GM21367 (cell line): ENCODE measurements around the gene PP2D1.
"Not testable (repeated sequence)": the region's sequence is repeated elsewhere in the genome, so short reads cannot be mapped to it uniquely, and the experiment has no call there.

ENCODE experiments used
- ATAC-seq: cut with Tn5 transposase; IDR thresholded peaks from one replicate; pipeline ENCODE4 v1.9.1; 2021; ENCODE audit not compliant: unreplicated experiment

The PP2D1 gene

GRCh38 chr3:19972054-19972453 is 40.0 kb downstream of the PP2D1 start:
- no peak for ATAC-seq

GRCh38 chr3:19970327-19970726 is 41.7 kb downstream of the PP2D1 start:
- no peak for ATAC-seq

DNA sequence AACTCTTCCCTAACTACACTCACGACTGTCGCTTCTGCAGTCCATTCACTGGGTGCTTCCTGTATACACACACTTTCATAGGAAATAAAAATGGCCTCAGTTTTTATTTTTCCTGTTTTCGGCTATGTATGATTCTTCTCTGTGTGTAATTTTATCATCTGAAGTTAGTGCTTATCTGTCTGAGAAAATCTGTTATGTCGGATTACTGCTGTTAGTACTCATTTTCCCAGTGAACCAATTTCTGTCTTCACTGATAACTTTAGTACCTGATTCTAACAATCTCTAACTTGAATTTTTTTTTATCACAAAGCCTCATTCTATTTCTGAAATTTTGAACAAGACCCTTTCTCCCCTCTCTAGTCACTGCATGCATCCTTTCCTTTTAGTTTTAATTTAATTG is 44.3 kb downstream of the PP2D1 start:
- ATAC-seq, result no peak

GRCh38 chr3:19967208-19967607 is 44.9 kb downstream of the PP2D1 start:
- ATAC-seq, result no peak

- no peak for ATAC-seq
These were observed 50.1 kb downstream of the PP2D1 start for GRCh38 chr3:19961960-19962359.

GRCh38 chr3:19960696-19961095 is 51.4 kb downstream of the PP2D1 start:
- no peak for ATAC-seq

DNA sequence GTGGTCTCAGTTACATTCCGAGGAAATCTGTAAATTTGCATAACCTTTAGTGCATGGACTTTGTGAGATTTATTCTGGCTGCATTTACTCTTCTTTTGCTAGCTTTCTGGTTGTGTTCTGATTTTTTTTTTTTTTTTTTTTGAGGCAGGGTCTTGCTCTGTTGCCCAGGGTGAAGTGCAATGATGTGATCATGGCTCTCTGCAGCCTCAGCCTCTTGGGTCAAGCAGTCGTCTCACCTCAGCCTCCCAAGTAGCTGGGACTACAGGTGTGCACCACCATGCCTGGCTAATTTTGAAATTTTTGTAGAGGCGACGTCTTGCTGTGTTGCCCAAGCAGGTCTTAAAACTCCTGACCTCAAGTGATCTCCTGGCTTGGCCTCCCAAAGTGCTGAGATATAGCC is 52.6 kb downstream of the PP2D1 start:
- no peak for ATAC-seq

GRCh38 chr3:19957354-19957753 is 54.7 kb downstream of the PP2D1 start:
- not testable (repeated sequence) for ATAC-seq

DNA sequence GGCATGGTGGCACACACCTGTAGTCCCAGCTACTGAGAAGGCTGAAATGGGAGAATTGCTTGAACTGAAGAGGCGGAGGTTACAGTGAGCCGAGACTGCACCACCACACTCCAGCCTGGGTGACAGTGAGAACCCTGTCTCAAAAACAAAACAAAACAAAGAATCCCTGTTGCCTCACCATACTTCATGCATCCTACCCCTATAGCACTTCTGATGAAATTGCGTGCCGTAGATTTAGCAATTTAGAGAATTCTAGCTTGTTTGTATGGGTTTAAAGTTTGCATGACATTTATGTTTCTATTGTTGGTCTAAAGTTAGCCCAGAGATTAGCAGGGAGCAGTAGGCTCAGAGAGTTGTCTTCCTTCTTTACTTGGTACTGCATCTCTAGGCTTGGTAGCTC is 57.4 kb downstream of the PP2D1 start:
- no peak for ATAC-seq

- no peak for ATAC-seq
These were observed 61.7 kb downstream of the PP2D1 start for GRCh38 chr3:19950316-19950715.

- no peak for ATAC-seq
These were observed 63.9 kb downstream of the PP2D1 start for GRCh38 chr3:19948226-19948591.

- ATAC-seq, result peak; percentile 15
These were observed 64.4 kb downstream of the PP2D1 start for GRCh38 chr3:19947549-19948225.

- ATAC-seq, result peak; percentile 95
These were observed 65.1 kb downstream of the PP2D1 start, which contains the start of gene RAB5A for GRCh38 chr3:19946832-19947548. Gene RAB5A, plus strand, starts transcription at chr3:19947097. Its CDS starts 3,802 bp downstream, at chr3:19950899.

- no peak for ATAC-seq
These were observed 65.9 kb downstream of the PP2D1 start for GRCh38 chr3:19945969-19946831.

- ATAC-seq, result no peak
These were observed 66.5 kb downstream of the PP2D1 start for GRCh38 chr3:19945534-19945933.

- ATAC-seq, result no peak
These were observed 71.4 kb downstream of the PP2D1 start for GRCh38 chr3:19940643-19941042.

DNA sequence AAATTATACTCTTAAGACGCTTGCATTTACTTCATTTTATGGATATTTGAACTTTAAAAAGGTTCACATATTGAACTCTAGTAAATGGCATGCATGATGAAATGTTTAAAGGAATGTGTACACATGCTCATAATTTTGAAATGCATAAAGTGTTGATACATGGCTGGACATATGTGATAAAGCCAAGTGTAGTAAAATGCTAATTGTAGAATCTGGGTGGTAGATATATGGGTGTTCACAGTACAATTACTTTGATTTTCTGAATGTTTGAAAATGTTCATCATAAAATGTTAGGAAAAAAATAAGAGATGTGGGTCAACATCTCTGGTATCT is 73.8 kb downstream of the PP2D1 start:
- ATAC-seq, result no peak

- no peak for ATAC-seq
These were observed 74.4 kb downstream of the PP2D1 start for GRCh38 chr3:19937459-19938294.
